Measurements from ENCODE around the gene TMEM45B.
"Not testable (repeated sequence)": the region's sequence is repeated elsewhere in the genome, so short reads cannot be mapped to it uniquely, and the experiment has no call there.

Gene TMEM45B

GRCh38 chr11:129813231-129813791, 2.3 kb upstream of the TMEM45B start:
- DNase-seq = no peak

GRCh38 chr11:129814244-129815014, 1.2 kb upstream of the TMEM45B start:
- DNase-seq = peak; percentile 82

- no peak for DNase-seq
Observed at GRCh38 chr11:129817534-129818051, 1.9 kb downstream of the TMEM45B start.

- not testable (repeated sequence) for DNase-seq
Observed at GRCh38 chr11:129818236-129818635, 2.6 kb downstream of the TMEM45B start.

GRCh38 chr11:129819237-129819636, 3.6 kb downstream of the TMEM45B start:
- no peak for DNase-seq

GRCh38 chr11:129820228-129820627, 4.6 kb downstream of the TMEM45B start:
- DNase-seq = not testable (repeated sequence)

GRCh38 chr11:129823281-129823680, 7.6 kb downstream of the TMEM45B start:
- DNase-seq = not testable (repeated sequence)

- DNase-seq = not testable (repeated sequence)
Observed at GRCh38 chr11:129823799-129824198, 8.2 kb downstream of the TMEM45B start.

- no peak for DNase-seq
Observed at GRCh38 chr11:129825380-129825779, 9.7 kb downstream of the TMEM45B start.

GRCh38 chr11:129828301-129828836, 12.7 kb downstream of the TMEM45B start:
- DNase-seq = no peak

- DNase-seq = not testable (repeated sequence)
Observed at GRCh38 chr11:129829497-129829896, 13.8 kb downstream of the TMEM45B start.

- not testable (repeated sequence) for DNase-seq
Observed at GRCh38 chr11:129831227-129831626, 15.6 kb downstream of the TMEM45B start.

GRCh38 chr11:129833260-129833659, 17.6 kb downstream of the TMEM45B start:
- not testable (repeated sequence) for DNase-seq

- not testable (repeated sequence) for DNase-seq
Observed at GRCh38 chr11:129836423-129836891, 20.8 kb downstream of the TMEM45B start.

- no peak for DNase-seq
Observed at GRCh38 chr11:129836979-129837378, 21.3 kb downstream of the TMEM45B start.

- DNase-seq = no peak
Observed at GRCh38 chr11:129840236-129840635, 24.6 kb downstream of the TMEM45B start.

- peak; percentile 43 for DNase-seq
Observed at GRCh38 chr11:129842138-129842537, 26.5 kb downstream of the TMEM45B start.

GRCh38 chr11:129846508-129847335, 31.1 kb downstream of the TMEM45B start:
- peak; percentile 73 for DNase-seq

GRCh38 chr11:129847361-129847760, 31.7 kb downstream of the TMEM45B start:
- DNase-seq = not testable (repeated sequence)

- no peak for DNase-seq
Observed at GRCh38 chr11:129849447-129850130, 33.9 kb downstream of the TMEM45B start.

GRCh38 chr11:129852125-129852740, 36.6 kb downstream of the TMEM45B start:
- DNase-seq = no peak
